A549 (cell line): ENCODE measurements around the gene ADGRL1.

Source experiments
- CTCF ChIP-seq: fragments of >200 bp; sonication (Bioruptor Twin); formaldehyde crosslinking; IDR thresholded peaks from 3 replicates; pipeline ENCODE4 v1.5.1; 2016
- FOSL2 ChIP-seq, 2 experiments: fragments of 450-650 bp in 1 of 2; fragments of >200 bp in 1 of 2; sonication (Bioruptor Twin) in 1 of 2; formaldehyde crosslinking; IDR thresholded peaks; 2 replicates each; pipeline versions ENCODE4 v1.5.0 to v1.6.1; 2016 to 2020; ENCODE audit warnings: mild to moderate bottlenecking in 1 of 2, moderate library complexity in 1 of 2
- HEYL ChIP-seq: fragments of 250-450 bp; sonication (Bioruptor Pico); IDR thresholded peaks from 2 replicates; pipeline ENCODE4 v1.8.0; 2021; ENCODE audit warnings: mild to moderate bottlenecking, moderate library complexity
- KDM1A ChIP-seq: fragments of 200-600 bp; sonication (generic); IDR thresholded peaks from 2 replicates; pipeline ENCODE4 v1.6.1; 2016; ENCODE audit warnings: low read depth, mild to moderate bottlenecking
- POLR2A ChIP-seq: IDR thresholded peaks from 2 replicates; pipeline ENCODE4 v1.6.1; 2012; ENCODE audit warnings: mild to moderate bottlenecking, low read length

GRCh38 chr19:14181906-14182305, 24.1 kb downstream of the ADGRL1 start:
- no peak for TF ChIP-seq CTCF
- no peak for TF ChIP-seq POLR2A
- TF ChIP-seq FOSL2 (IDR thresholded peaks at IDR 0.05), result no peak
- TF ChIP-seq FOSL2 (CRISPR knock-in tag; IDR thresholded peaks at IDR 0.05), result no peak
- no peak for TF ChIP-seq KDM1A
- TF ChIP-seq HEYL (CRISPR knock-in tag), result no peak
